Stimulated activated naive CD8-positive, alpha-beta T cell treated with anti-CD3 and anti-CD28 coated beads, Interleukin-15, amount 100 ng/mL, for 72 hours (primary cell): ENCODE results near the gene OSGIN1.

Source experiments
- ATAC-seq: fragments of 150-1000 bp; cut with Tn5 transposase; 2 replicates; pipeline ENCODE4 v1.10.0; 2021; ENCODE audit warnings: mild to moderate bottlenecking, moderate library complexity
- DNase-seq, 2 donors: peaks; one replicate each; pipeline ENCODE4 v3.0.0; 2021 to 2022
- H3K27ac Mint-ChIP-seq, 2 donors: one replicate each; pipeline ENCODE4 v1.8.0; 2022; ENCODE audit warnings: mild to moderate bottlenecking in 2 of 2, mixed read lengths in 2 of 2, moderate library complexity in 2 of 2
- H3K27me3 Mint-ChIP-seq: one replicate; pipeline ENCODE4 v1.8.0; 2022; ENCODE audit warnings: mixed read lengths
- H3K4me1 Mint-ChIP-seq: one replicate; pipeline ENCODE4 v1.8.0; 2022; ENCODE audit warnings: mild to moderate bottlenecking, mixed read lengths
- H3K4me3 Mint-ChIP-seq, 2 donors: one replicate each; pipeline ENCODE4 v1.8.0; 2022; ENCODE audit warnings: mild to moderate bottlenecking in 2 of 2, mixed read lengths in 2 of 2, moderate library complexity in 1 of 2
- H3K9me3 Mint-ChIP-seq, 2 donors: one replicate each; pipeline ENCODE4 v1.8.0; 2022; ENCODE audit warnings: mixed read lengths in 2 of 2

Gene OSGIN1

GRCh38 chr16:83952940-83953795, at the start of gene OSGIN1:
OSGIN1 (plus strand) TSS chr16:83953240; CDS start chr16:83957672, 4,432 bp downstream.
- Mint-ChIP-seq H3K27ac (peak within 1 kb of the TSS; percentile 85 to 91), H3K4me1 (peaks cover 32% of the 10 kb centered on the region), H3K9me3 (no peaks in the 10 kb centered on the region), H3K27me3 (peaks cover 28% of the 10 kb centered on the region), H3K4me3 (peak within 1 kb of the TSS; percentile 54 to 88)
- ATAC-seq (peak; percentile 88), DNase-seq (peak; percentile 64 to 78)

GRCh38 chr16:83903751-83904150, 49.3 kb upstream of the OSGIN1 start:
- Mint-ChIP-seq H3K4me3 (no peak overlapping the region), H3K4me1 (peaks cover 43% of the 10 kb centered on the region), H3K27ac (no peak overlapping the region), H3K9me3 (no peaks in the 10 kb centered on the region), H3K27me3 (no peaks in the 10 kb centered on the region)
- DNase-seq (no peak), ATAC-seq (no peak)

GRCh38 chr16:83906683-83907082, 46.4 kb upstream of the OSGIN1 start:
- ATAC-seq (no peak), DNase-seq (no peak)
- no peak overlapping the region for H3K27ac Mint-ChIP-seq
- H3K9me3 Mint-ChIP-seq: no peaks in the 10 kb centered on the region
- H3K27me3 Mint-ChIP-seq: no peaks in the 10 kb centered on the region
- no peak overlapping the region for H3K4me3 Mint-ChIP-seq
- peaks cover 23% of the 10 kb centered on the region for H3K4me1 Mint-ChIP-seq

- H3K4me1 Mint-ChIP-seq: peaks cover 19% of the 10 kb centered on the region
- H3K9me3 Mint-ChIP-seq: no peaks in the 10 kb centered on the region
- H3K27me3 Mint-ChIP-seq: no peaks in the 10 kb centered on the region
- H3K27ac Mint-ChIP-seq: no peak overlapping the region
- ATAC-seq: no peak
- no peak overlapping the region for H3K4me3 Mint-ChIP-seq
- DNase-seq: no peak
Measured at GRCh38 chr16:83907111-83907510, 45.9 kb upstream of the OSGIN1 start.

- DNase-seq (no peak), ATAC-seq (no peak)
- Mint-ChIP-seq H3K4me1 (peaks cover 15% of the 10 kb centered on the region), H3K9me3 (no peaks in the 10 kb centered on the region), H3K27ac (peak overlapping the region in 1 of 2 donors; percentile 50), H3K4me3 (no peak overlapping the region), H3K27me3 (no peaks in the 10 kb centered on the region)
Measured at GRCh38 chr16:83907631-83908250, 45.3 kb upstream of the OSGIN1 start.

GRCh38 chr16:83908798-83909197, 44.2 kb upstream of the OSGIN1 start:
- ATAC-seq (no peak), DNase-seq (no peak)
- no peaks in the 10 kb centered on the region for H3K27me3 Mint-ChIP-seq
- H3K27ac Mint-ChIP-seq: peak overlapping the region in 1 of 2 donors; percentile 89
- H3K9me3 Mint-ChIP-seq: no peaks in the 10 kb centered on the region
- peaks cover 11% of the 10 kb centered on the region for H3K4me1 Mint-ChIP-seq
- H3K4me3 Mint-ChIP-seq: no peak overlapping the region

GRCh38 chr16:83911290-83911689, 41.8 kb upstream of the OSGIN1 start:
- DNase-seq (no peak), ATAC-seq (no peak)
- Mint-ChIP-seq H3K4me3 (no peak overlapping the region), H3K27me3 (no peaks in the 10 kb centered on the region), H3K9me3 (no peaks in the 10 kb centered on the region), H3K27ac (no peak overlapping the region), H3K4me1 (peaks cover 5% of the 10 kb centered on the region)

- no peaks in the 10 kb centered on the region for H3K9me3 Mint-ChIP-seq
- ATAC-seq: no peak
- no peaks in the 10 kb centered on the region for H3K27me3 Mint-ChIP-seq
- H3K27ac Mint-ChIP-seq: peak overlapping the region in 1 of 2 donors; percentile 92
- no peak overlapping the region for H3K4me3 Mint-ChIP-seq
- peaks cover 5% of the 10 kb centered on the region for H3K4me1 Mint-ChIP-seq
- DNase-seq: no peak
Measured at GRCh38 chr16:83912519-83913244, 40.4 kb upstream of the OSGIN1 start.

- Mint-ChIP-seq H3K27me3 (no peaks in the 10 kb centered on the region), H3K9me3 (no peaks in the 10 kb centered on the region), H3K4me1 (peaks cover 5% of the 10 kb centered on the region), H3K27ac (no peak overlapping the region), H3K4me3 (no peak overlapping the region)
- no peak for DNase-seq
- ATAC-seq: no peak
Measured at GRCh38 chr16:83913245-83913633, 39.8 kb upstream of the OSGIN1 start.

- DNase-seq (no peak), ATAC-seq (no peak)
- Mint-ChIP-seq H3K27me3 (no peaks in the 10 kb centered on the region), H3K27ac (no peak overlapping the region), H3K9me3 (peaks cover 0 to 4% of the 10 kb centered on the region in 2 donors), H3K4me3 (no peak overlapping the region), H3K4me1 (no peaks in the 10 kb centered on the region)
Measured at GRCh38 chr16:83914091-83914710, 38.8 kb upstream of the OSGIN1 start.

- H3K4me3 Mint-ChIP-seq: no peak overlapping the region
- no peaks in the 10 kb centered on the region for H3K4me1 Mint-ChIP-seq
- no peaks in the 10 kb centered on the region for H3K27me3 Mint-ChIP-seq
- peaks cover 0 to 8% of the 10 kb centered on the region in 2 donors for H3K9me3 Mint-ChIP-seq
- ATAC-seq (no peak), DNase-seq (no peak)
- H3K27ac Mint-ChIP-seq: peak overlapping the region in 1 of 2 donors; percentile 12
Measured at GRCh38 chr16:83915081-83915480, 38.0 kb upstream of the OSGIN1 start.

- no peaks in the 10 kb centered on the region for H3K27me3 Mint-ChIP-seq
Measured at GRCh38 chr16:83915491-83915890, 37.5 kb upstream of the OSGIN1 start.

GRCh38 chr16:83917152-83918120, 35.6 kb upstream of the OSGIN1 start:
- Mint-ChIP-seq H3K27me3 (no peaks in the 10 kb centered on the region), H3K4me3 (no peak overlapping the region), H3K4me1 (no peaks in the 10 kb centered on the region), H3K27ac (no peak overlapping the region), H3K9me3 (peaks cover 0 to 8% of the 10 kb centered on the region in 2 donors)
- DNase-seq (no peak), ATAC-seq (no peak)

More at GRCh38 chr16:83915491-83915890, 37.5 kb upstream of the OSGIN1 start:
- DNase-seq (no peak), ATAC-seq (no peak)
- no peak overlapping the region for H3K4me3 Mint-ChIP-seq
- no peak overlapping the region for H3K27ac Mint-ChIP-seq
- peaks cover 0 to 8% of the 10 kb centered on the region in 2 donors for H3K9me3 Mint-ChIP-seq
- no peaks in the 10 kb centered on the region for H3K4me1 Mint-ChIP-seq

- DNase-seq (no peak), ATAC-seq (no peak)
- H3K9me3 Mint-ChIP-seq: peaks cover 0 to 8% of the 10 kb centered on the region in 2 donors
- H3K4me1 Mint-ChIP-seq: no peaks in the 10 kb centered on the region
- no peak overlapping the region for H3K27ac Mint-ChIP-seq
- H3K27me3 Mint-ChIP-seq: no peaks in the 10 kb centered on the region
- no peak overlapping the region for H3K4me3 Mint-ChIP-seq
Measured at GRCh38 chr16:83920894-83921491, 32.0 kb upstream of the OSGIN1 start.
